OCI-LY7 (cell line): ENCODE data around the gene C4orf50. TPM values are rescaled to one million over a fixed set of nuclear protein-coding genes. Genes with fewer than 3 reads are reported as not detected.

Source experiments
- microRNA-seq: library from miRNA; unstranded; fragments of <30 nt; microRNA quantifications from one replicate; pipeline ENCODE4 v1.2.0, GENCODE V29; 2022; ENCODE audit warnings: borderline replicate concordance
- small RNA-seq: library from RNA; depleted of rRNA; stranded (forward); fragments of <200 nt; gene quantifications from one replicate; pipeline ENCODE3, GENCODE V24; 2014
- total RNA-seq, 2 experiments: library from RNA; depleted of rRNA in 1 of 2; stranded (reverse); fragments of >200 nt in 1 of 2; shearing (Covaris generic) in 1 of 2; gene quantifications; 2 replicates each; pipeline ENCODE4 v1.2.3, GENCODE V29; 2014 to 2022

C4orf50 gene
- total RNA-seq, 2 experiments from 2014 or later, result 0.06 TPM; not detected in 1

Small RNA genes lying within 50 kb of the gene (microRNA-seq; reads per million reads assigned to microRNA genes)
- gene MIR378D1, result not detected

Small RNA genes lying within 50 kb of the gene (small RNA-seq; reads per million reads assigned to genes)
- gene MIR378D1, result not detected

Other genes with a start within 250 kb of the C4orf50 start
- not detected in 2 replicates for gene CRMP1, start 125.3 kb downstream of the C4orf50 start, total RNA-seq (2014; rRNA removed; shearing (Covaris generic))
- gene CRMP1, start 125.3 kb downstream of the C4orf50 start, total RNA-seq (2022), result not detected in 2 replicates
- gene JAKMIP1, start 182.1 kb upstream of the C4orf50 start, total RNA-seq (2014; rRNA removed; shearing (Covaris generic)), result 5.1 and 6.0 TPM in 2 replicates
- gene JAKMIP1, start 182.1 kb upstream of the C4orf50 start, total RNA-seq (2022), result 4.0 and 4.6 TPM in 2 replicates